Measurements from ENCODE around the gene CBFA2T3.
"Not testable (repeated sequence)": the region's sequence is repeated elsewhere in the genome, so short reads cannot be mapped to it uniquely, and the experiment has no call there.

GRCh38 chr16:88918896-88919295 lies 58.1 kb downstream of the CBFA2T3 start:
- TF ChIP-seq POLR2A, CTCF, EP300 (IDR thresholded peaks at IDR 0.05): not testable (repeated sequence)
